HepG2 (cell line): ENCODE measurements around the gene MNAT1. TPM values are rescaled to one million over a fixed set of nuclear protein-coding genes. Genes with fewer than 3 reads are reported as not detected.

Experiments
- ATAC-seq: fragments of 200-7000 bp; cut with Tn5 transposase; 3 replicates; pipeline ENCODE4 v1.9.1; 2020; ENCODE audit warnings: mild to moderate bottlenecking, moderate library complexity
- BruUV-seq: library from RNA; stranded (reverse); fragments of 400-500 nt; replicated peaks from 2 replicates; lab custom pipeline; 2021; lab: Mats Ljungman, UMichigan
- CTCF ChIA-PET: fragments of 300-600 bp; formaldehyde crosslinking; extraction: SDS; loops from one replicate; lab custom pipeline; 2021; ENCODE audit warnings: low total read pairs, inconsistent platforms, low intra/inter-chr PET ratio; lab: Yijun Ruan, JAX
- POLR2A ChIA-PET: fragments of 350-600 bp; sonication (Branson Sonifier 250); formaldehyde crosslinking; loops from one replicate; lab custom pipeline; 2020; ENCODE audit warnings: antibody characterized with exemption, inconsistent platforms; lab: Yijun Ruan, JAX
- DNase-seq: peaks from one replicate; pipeline ENCODE4 v3.0.0-alpha.2; 2015; ENCODE audit warnings: low spot score
- FAIRE-seq: peaks from 3 replicates; lab custom pipeline; 2011; peaks lifted over from hg19 to GRCh38; lab: Jason Lieb, UNC
- H2AFZ ChIP-seq: one replicate; pipeline ENCODE4 v1.6.1; 2011; ENCODE audit warnings: low read length, inconsistent platforms
- H3K27ac ChIP-seq: fragments of 300-600 bp; 3 replicates; pipeline ENCODE4 v1.8.0; 2011; ENCODE audit warnings: mixed run types, mild to moderate bottlenecking, mixed read lengths, low read length, inconsistent platforms; ENCODE audit not compliant: insufficient read depth; ENCODE audit errors: extremely low read length
- H3K27me3 ChIP-seq, 2 experiments: fragments of 200-600 bp in 1 of 2; 2 replicates in 1 of 2; 3 replicates in 1 of 2; pipeline versions ENCODE4 v1.6.0 to v1.8.0; 2011; ENCODE audit warnings: low read length in 2 of 2, mild to moderate bottlenecking in 2 of 2, moderate library complexity in 2 of 2, inconsistent platforms in 1 of 2; ENCODE audit not compliant: insufficient read depth in 2 of 2, control insufficient read depth in 1 of 2
- H3K36me3 ChIP-seq, 2 experiments: fragments of 200-600 bp in 1 of 2; replicated peaks in 1 of 2; 2 replicates in 1 of 2; 3 replicates in 1 of 2; pipeline versions ENCODE4 v1.5.1 to v1.8.0; 2011; ENCODE audit warnings: low read length in 2 of 2, inconsistent platforms in 1 of 2; ENCODE audit not compliant: insufficient read depth in 2 of 2, control insufficient read depth in 1 of 2
- H3K4me1 ChIP-seq: 2 replicates; pipeline ENCODE4 v1.5.1; 2012; ENCODE audit warnings: low read length, inconsistent platforms; ENCODE audit not compliant: insufficient read depth
- H3K4me2 ChIP-seq: 2 replicates; pipeline ENCODE4 v1.6.0; 2011; ENCODE audit warnings: low read depth, low read length, inconsistent platforms
- H3K4me3 ChIP-seq, 3 experiments: fragments of 200-600 bp in 1 of 3; sonication (generic), shearing (Covaris generic) in 1 of 3; replicated peaks in 1 of 3; 2 replicates each; pipeline ENCODE4 v1.5.1; 2011 to 2016; ENCODE audit warnings: low read length in 3 of 3, inconsistent platforms in 2 of 3, low read depth in 2 of 3, mild to moderate bottlenecking in 2 of 3, control low read depth in 1 of 3, mixed read lengths in 1 of 3; ENCODE audit not compliant: insufficient read depth in 1 of 3
- H3K79me2 ChIP-seq: one replicate; pipeline ENCODE4 v1.6.1; 2011; ENCODE audit warnings: low read length, inconsistent platforms; ENCODE audit not compliant: insufficient read depth
- H3K9ac ChIP-seq: 2 replicates; pipeline ENCODE4 v1.6.0; 2011; ENCODE audit warnings: mild to moderate bottlenecking, low read depth, low read length, inconsistent platforms; ENCODE audit not compliant: insufficient read depth
- H3K9me3 ChIP-seq: 2 replicates; pipeline ENCODE4 v1.5.1; 2012; ENCODE audit warnings: mild to moderate bottlenecking, low read length
- H4K20me1 ChIP-seq: 2 replicates; pipeline ENCODE4 v1.6.0; 2011; ENCODE audit warnings: inconsistent platforms, mild to moderate bottlenecking, low read length, moderate library complexity; ENCODE audit not compliant: insufficient read depth
- AGO1 ChIP-seq: fragments of 200-400 bp; formaldehyde crosslinking; IDR thresholded peaks from 2 replicates; pipeline ENCODE4 v1.6.1; 2017; ENCODE audit warnings: mild to moderate bottlenecking, low read depth, low read length, moderate library complexity; ENCODE audit not compliant: poor library complexity, severe bottlenecking
- CENPX ChIP-seq: sonication (generic); formaldehyde crosslinking; IDR thresholded peaks from 2 replicates; pipeline ENCODE4 v1.9.0; 2021; ENCODE audit warnings: mild to moderate bottlenecking, missing genetic modification reagents, moderate library complexity
- PAF1 ChIP-seq: IDR thresholded peaks from 2 replicates; pipeline ENCODE4 v1.6.1; 2016; ENCODE audit warnings: missing genetic modification reagents, missing compliant biosample characterization
- TMF1 ChIP-seq: sonication (generic); formaldehyde crosslinking; IDR thresholded peaks from 2 replicates; pipeline ENCODE4 v1.8.1; 2022; ENCODE audit warnings: low read depth, missing genetic modification reagents
- ZEB1 ChIP-seq: IDR thresholded peaks from 2 replicates; pipeline ENCODE4 v1.6.1; 2012; ENCODE audit warnings: mild to moderate bottlenecking, low read depth, inconsistent platforms; ENCODE audit not compliant: insufficient replicate concordance
- ZNF253 ChIP-seq: sonication (generic); formaldehyde crosslinking; IDR thresholded peaks from 2 replicates; pipeline ENCODE4 v1.8.0; 2022; ENCODE audit warnings: mild to moderate bottlenecking, missing genetic modification reagents, borderline replicate concordance
- ZNF446 ChIP-seq: sonication (generic); formaldehyde crosslinking; IDR thresholded peaks from 2 replicates; pipeline ENCODE4 v1.5.0; 2020; ENCODE audit warnings: mild to moderate bottlenecking, missing genetic modification reagents
- WGBS: methylation state at CpG from one replicate; pipeline ENCODE4 v1.1.6; 2017; ENCODE audit warnings: low lambda C conversion rate; 5-methylcytosine and 5-hydroxymethylcytosine counted together
- in situ Hi-C: cut with HindIII; loops from 2 replicates; pipeline ENCODE4 v1.10.0; 2017; ENCODE audit warnings: low pct_unique_long_range_greater_than_20kb; ENCODE audit not compliant: extremely low pct_ligation_motif_present
- intact Hi-C: fragments of 100-400 bp; cut with micrococcal nuclease; formaldehyde crosslinking; loops from one replicate; pipeline ENCODE4 v1.10.0; 2022; ENCODE audit not compliant: unreplicated experiment
- polyA plus RNA-seq, 8 experiments: library from polyadenylated mRNA; depleted of rRNA in 3 of 8; stranded (reverse) in 7 of 8; unstranded in 1 of 8; fragments of >200 nt; fragmentation: Illumina TruSeq in 4 of 8; extraction: Trizol in 4 of 8; gene quantifications; 2 replicates each; pipeline versions ENCODE4 v1.2.1 to v1.2.3, GENCODE V29; 2011 to 2016; ENCODE audit warnings: low read depth in 4 of 8, missing spikeins in 1 of 8, mixed read lengths in 1 of 8; ENCODE audit not compliant: insufficient read depth in 1 of 8
- total RNA-seq, 5 experiments: library from RNA; depleted of rRNA; stranded (reverse); fragments of >200 nt; fragmentation: Illumina TruSeq; extraction: Trizol; gene quantifications; 2 replicates each; pipeline ENCODE4 v1.2.3, GENCODE V29; 2016; ENCODE audit warnings: low read depth in 1 of 5
- TF ChIP-seq, protein P1 (sequence below): IDR thresholded peaks from 2 replicates; pipeline ENCODE4 v1.6.1; 2016; ENCODE audit warnings: low read depth
- TF ChIP-seq, protein P2 (sequence below): sonication (generic); formaldehyde crosslinking; IDR thresholded peaks from 2 replicates; pipeline ENCODE4 v1.4.0; 2020; ENCODE audit warnings: mild to moderate bottlenecking, missing genetic modification reagents
- TF ChIP-seq, protein P3 (sequence below): sonication (generic); formaldehyde crosslinking; IDR thresholded peaks from 2 replicates; pipeline ENCODE4 v1.4.0; 2020; ENCODE audit warnings: missing genetic modification reagents, borderline replicate concordance

The MNAT1 gene
- total and polyA plus RNA-seq, 2 of the 13 experiments (the other 11 are each of a cell fraction or from before 2014, with no cell fraction given) = 49.2 to 94.8 TPM

DNA sequence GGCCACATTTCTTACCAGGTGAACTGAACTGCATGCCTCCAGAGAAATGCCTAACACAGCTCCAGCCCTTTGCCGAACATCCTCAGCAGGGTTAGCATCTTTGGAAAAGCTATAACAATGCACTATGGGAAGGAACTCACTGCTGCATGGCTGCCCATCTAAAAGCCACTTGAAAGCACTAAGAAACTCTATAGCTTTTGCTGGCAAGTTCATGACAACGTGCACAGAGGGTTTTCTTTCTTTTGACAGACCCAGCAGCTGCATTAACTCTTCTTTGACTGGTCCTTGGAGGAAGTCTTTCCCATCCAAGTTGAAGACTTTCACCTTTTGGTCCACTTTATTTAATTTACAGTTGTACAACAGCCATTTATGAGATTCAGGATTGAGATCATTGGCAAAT lies 241.0 kb downstream of the MNAT1 start:
- Histone ChIP-seq H4K20me1 (no peaks in the 10 kb centered on the region), H3K27ac (no peak overlapping the region), H3K4me3 (no peak overlapping the region), H3K36me3 (peaks cover 1 to 13% of the 10 kb centered on the region in 2 experiments), H3K9ac (no peak overlapping the region), H3K79me2 (peaks cover 21% of the 10 kb centered on the region), H2AFZ (no peak overlapping the region), H3K9me3 (no peaks in the 10 kb centered on the region), H3K27me3 (no peaks in the 10 kb centered on the region), H3K4me2 (no peak overlapping the region), H3K4me1 (peaks cover 32% of the 10 kb centered on the region)
- ATAC-seq = no peak
- in situ Hi-C loops = no loop called here
- BruUV-seq = no TSS peak
- WGBS = 76% methylated on average over 2 of the region's 2 CpGs
- DNase-seq = no peak
- POLR2A ChIA-PET = no interaction called here
- TF ChIP-seq, protein P1, sequence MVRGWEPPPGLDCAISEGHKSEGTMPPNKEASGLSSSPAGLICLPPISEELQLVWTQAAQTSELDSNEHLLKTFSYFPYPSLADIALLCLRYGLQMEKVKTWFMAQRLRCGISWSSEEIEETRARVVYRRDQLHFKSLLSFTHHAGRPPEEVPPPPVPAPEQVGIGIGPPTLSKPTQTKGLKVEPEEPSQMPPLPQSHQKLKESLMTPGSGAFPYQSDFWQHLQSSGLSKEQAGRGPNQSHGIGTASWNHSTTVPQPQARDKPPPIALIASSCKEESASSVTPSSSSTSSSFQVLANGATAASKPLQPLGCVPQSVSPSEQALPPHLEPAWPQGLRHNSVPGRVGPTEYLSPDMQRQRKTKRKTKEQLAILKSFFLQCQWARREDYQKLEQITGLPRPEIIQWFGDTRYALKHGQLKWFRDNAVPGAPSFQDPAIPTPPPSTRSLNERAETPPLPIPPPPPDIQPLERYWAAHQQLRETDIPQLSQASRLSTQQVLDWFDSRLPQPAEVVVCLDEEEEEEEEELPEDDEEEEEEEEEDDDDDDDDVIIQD (CRISPR knock-in tag) = no peak
- TF ChIP-seq ZNF446 (CRISPR knock-in tag) (no peak), ZNF253 (CRISPR knock-in tag) (no peak), PAF1 (CRISPR knock-in tag) (no peak)
- TF ChIP-seq, protein P2, sequence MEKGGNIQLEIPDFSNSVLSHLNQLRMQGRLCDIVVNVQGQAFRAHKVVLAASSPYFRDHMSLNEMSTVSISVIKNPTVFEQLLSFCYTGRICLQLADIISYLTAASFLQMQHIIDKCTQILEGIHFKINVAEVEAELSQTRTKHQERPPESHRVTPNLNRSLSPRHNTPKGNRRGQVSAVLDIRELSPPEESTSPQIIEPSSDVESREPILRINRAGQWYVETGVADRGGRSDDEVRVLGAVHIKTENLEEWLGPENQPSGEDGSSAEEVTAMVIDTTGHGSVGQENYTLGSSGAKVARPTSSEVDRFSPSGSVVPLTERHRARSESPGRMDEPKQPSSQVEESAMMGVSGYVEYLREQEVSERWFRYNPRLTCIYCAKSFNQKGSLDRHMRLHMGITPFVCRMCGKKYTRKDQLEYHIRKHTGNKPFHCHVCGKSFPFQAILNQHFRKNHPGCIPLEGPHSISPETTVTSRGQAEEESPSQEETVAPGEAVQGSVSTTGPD (CRISPR knock-in tag) = no peak
- intact Hi-C loops = no loop called here
- CTCF ChIA-PET = no interaction called here
- no peak for FAIRE-seq

DNA sequence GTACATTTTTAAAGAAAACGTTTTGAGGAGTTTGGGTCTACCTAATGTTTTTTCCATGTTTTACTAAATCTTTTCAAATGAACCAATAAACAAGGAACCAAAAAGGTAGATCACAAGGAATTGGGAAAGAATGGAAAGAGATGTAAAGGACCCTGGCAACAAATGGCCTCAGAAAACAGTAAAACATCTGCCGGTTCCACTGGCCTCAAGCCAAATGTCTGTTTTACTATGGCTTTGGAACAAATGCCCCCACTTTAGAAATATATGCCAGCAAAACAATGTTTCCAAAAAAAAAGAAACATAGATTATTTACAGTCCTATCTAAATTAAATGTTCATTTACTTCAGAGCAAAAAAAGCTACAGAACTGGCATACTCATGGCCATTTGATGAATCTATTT lies 243.3 kb downstream of the MNAT1 start:
- ChIA-PET POLR2A (no interaction called here), CTCF (no interaction called here)
- BruUV-seq = no TSS peak
- H3K4me1 ChIP-seq = peaks cover 40% of the 10 kb centered on the region
- no peak overlapping the region for H2AFZ ChIP-seq
- TF ChIP-seq AGO1 = no peak
- TF ChIP-seq CENPX (CRISPR knock-in tag) = no peak
- TF ChIP-seq ZEB1 = no peak
- no peak for TF ChIP-seq TMF1
- TF ChIP-seq, protein P3, sequence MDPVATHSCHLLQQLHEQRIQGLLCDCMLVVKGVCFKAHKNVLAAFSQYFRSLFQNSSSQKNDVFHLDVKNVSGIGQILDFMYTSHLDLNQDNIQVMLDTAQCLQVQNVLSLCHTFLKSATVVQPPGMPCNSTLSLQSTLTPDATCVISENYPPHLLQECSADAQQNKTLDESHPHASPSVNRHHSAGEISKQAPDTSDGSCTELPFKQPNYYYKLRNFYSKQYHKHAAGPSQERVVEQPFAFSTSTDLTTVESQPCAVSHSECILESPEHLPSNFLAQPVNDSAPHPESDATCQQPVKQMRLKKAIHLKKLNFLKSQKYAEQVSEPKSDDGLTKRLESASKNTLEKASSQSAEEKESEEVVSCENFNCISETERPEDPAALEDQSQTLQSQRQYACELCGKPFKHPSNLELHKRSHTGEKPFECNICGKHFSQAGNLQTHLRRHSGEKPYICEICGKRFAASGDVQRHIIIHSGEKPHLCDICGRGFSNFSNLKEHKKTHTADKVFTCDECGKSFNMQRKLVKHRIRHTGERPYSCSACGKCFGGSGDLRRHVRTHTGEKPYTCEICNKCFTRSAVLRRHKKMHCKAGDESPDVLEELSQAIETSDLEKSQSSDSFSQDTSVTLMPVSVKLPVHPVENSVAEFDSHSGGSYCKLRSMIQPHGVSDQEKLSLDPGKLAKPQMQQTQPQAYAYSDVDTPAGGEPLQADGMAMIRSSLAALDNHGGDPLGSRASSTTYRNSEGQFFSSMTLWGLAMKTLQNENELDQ (CRISPR knock-in tag) = no peak
- ATAC-seq = no peak
- intact Hi-C loops = no loop called here
- H3K9me3 ChIP-seq = no peaks in the 10 kb centered on the region
- in situ Hi-C loops = no loop called here
- 0 out of 2 replicates have a peak overlapping the region, but pooled peaks have one; percentile 16 for H3K4me2 ChIP-seq
- H3K79me2 ChIP-seq = peaks cover 27% of the 10 kb centered on the region
- H3K4me3 ChIP-seq = no peak overlapping the region
- FAIRE-seq = no peak
- H3K27me3 ChIP-seq = no peaks in the 10 kb centered on the region; a peak in 1 of 5 replicates
- 84% methylated on average over 2 of the region's 2 CpGs for WGBS
- H3K36me3 ChIP-seq = peaks cover 1 to 13% of the 10 kb centered on the region in 2 experiments
- no peaks in the 10 kb centered on the region for H4K20me1 ChIP-seq
- H3K27ac ChIP-seq = no peak overlapping the region
- no peak for DNase-seq
- no peak overlapping the region for H3K9ac ChIP-seq
